B cell (primary cell): ENCODE measurements around the gene ZCCHC24. TPM values are rescaled to one million over a fixed set of nuclear protein-coding genes. Genes with fewer than 3 reads are reported as not detected.

Source experiments
- ATAC-seq: fragments of 200-7000 bp; cut with Tn5 transposase; one replicate; pipeline ENCODE4 v1.10.0; 2021; ENCODE audit warnings: low read depth, mild to moderate bottlenecking, moderate number of reproducible peaks, moderate library complexity
- CTCF ChIA-PET: fragments of 350-600 bp; sonication (Branson Sonifier 250); formaldehyde crosslinking; loops from one replicate; lab custom pipeline; 2021; ENCODE audit warnings: antibody characterized with exemption, inconsistent platforms; lab: Charles Lee
- POLR2A ChIA-PET: fragments of 350-600 bp; sonication (Branson Sonifier 250); formaldehyde crosslinking; loops from one replicate; lab custom pipeline; 2021; ENCODE audit warnings: antibody characterized with exemption; lab: Charles Lee
- DNase-seq: peaks from one replicate; pipeline ENCODE4 v3.0.0; 2013
- H2AFZ ChIP-seq: 2 replicates; pipeline ENCODE4 v1.6.1; 2012; ENCODE audit warnings: mild to moderate bottlenecking, low read depth, low read length; ENCODE audit not compliant: insufficient read depth, poor library complexity, severe bottlenecking
- H3K27ac ChIP-seq, 2 donors: 1 replicate in 1 of 2; 2 replicates in 1 of 2; pipeline ENCODE4 v1.5.1; 2012 to 2013; ENCODE audit warnings: low read length in 2 of 2, mild to moderate bottlenecking in 2 of 2, moderate library complexity in 1 of 2
- H3K27me3 ChIP-seq, 4 experiments: fragments of 200-600 bp in 1 of 4; sonication (generic) in 1 of 4; replicated peaks in 1 of 4; 1 replicate in 2 of 4; 2 replicates in 2 of 4; pipeline versions ENCODE4 v1.6.1 to v1.7.0; 2013 to 2016; ENCODE audit warnings: low read length in 3 of 4, mild to moderate bottlenecking in 2 of 4, mixed read lengths in 1 of 4, moderate library complexity in 1 of 4; ENCODE audit not compliant: insufficient read depth in 4 of 4, control insufficient read depth in 3 of 4; ENCODE audit errors: control extremely low read depth in 1 of 4
- H3K36me3 ChIP-seq, 2 experiments: replicated peaks in 1 of 2; 1 replicate in 1 of 2; 2 replicates in 1 of 2; pipeline versions ENCODE4 v1.6.1 to v1.7.1; 2013; ENCODE audit warnings: low read length in 1 of 2; ENCODE audit not compliant: insufficient read depth in 2 of 2, control insufficient read depth in 1 of 2; ENCODE audit errors: control extremely low read depth in 1 of 2, extremely low read depth in 1 of 2
- H3K4me1 ChIP-seq, 2 donors: fragments of 200-600 bp in 1 of 2; sonication (generic) in 1 of 2; 1 replicate in 1 of 2; 2 replicates in 1 of 2; pipeline versions ENCODE4 v1.5.1 to v1.6.1; 2013 to 2017; ENCODE audit warnings: low read length in 2 of 2; ENCODE audit not compliant: control insufficient read depth in 2 of 2, insufficient read depth in 2 of 2
- H3K4me2 ChIP-seq: replicated peaks from 2 replicates; pipeline ENCODE3; 2012; ENCODE audit warnings: mild to moderate bottlenecking, low read depth, low read length; ENCODE audit not compliant: poor library complexity, severe bottlenecking
- H3K4me3 ChIP-seq, 5 experiments: fragments of 200-600 bp in 1 of 5; sonication (generic) in 1 of 5; 1 replicate in 3 of 5; 2 replicates in 2 of 5; pipeline versions ENCODE4 v1.5.1 to v1.7.0; 2011 to 2016; ENCODE audit warnings: low read length in 4 of 5, mild to moderate bottlenecking in 4 of 5, low read depth in 2 of 5, control low read depth in 1 of 5, moderate library complexity in 1 of 5; ENCODE audit not compliant: insufficient read depth in 1 of 5; ENCODE audit errors: control extremely low read depth in 1 of 5, extremely low read depth in 1 of 5
- H3K79me2 ChIP-seq: fragments of 200-600 bp; sonication (generic); one replicate; pipeline ENCODE4 v1.6.0; 2016; ENCODE audit warnings: low read length; ENCODE audit not compliant: control insufficient read depth, insufficient read depth
- H3K9ac ChIP-seq: fragments of 200-600 bp; sonication (generic); 2 replicates; pipeline ENCODE4 v1.6.1; 2017; ENCODE audit warnings: mild to moderate bottlenecking, low read length, moderate library complexity
- H3K9me3 ChIP-seq, 3 donors: one replicate each; pipeline versions ENCODE4 v1.6.1 to v1.7.1; 2013; ENCODE audit warnings: low read length in 2 of 3; ENCODE audit not compliant: control insufficient read depth in 2 of 3, insufficient read depth in 1 of 3; ENCODE audit errors: control extremely low read depth in 1 of 3
- H4K20me1 ChIP-seq: 2 replicates; pipeline ENCODE4 v1.6.0; 2012; ENCODE audit warnings: mild to moderate bottlenecking, low read length; ENCODE audit not compliant: insufficient read depth, control insufficient read depth, poor library complexity, severe bottlenecking
- H3K27ac Mint-ChIP-seq: one replicate; pipeline ENCODE4 v1.8.0; 2021; ENCODE audit warnings: mixed read lengths
- H3K27me3 Mint-ChIP-seq: one replicate; pipeline ENCODE4 v1.8.0; 2021; ENCODE audit warnings: mixed read lengths
- H3K4me1 Mint-ChIP-seq: one replicate; pipeline ENCODE4 v1.8.0; 2021; ENCODE audit warnings: mixed read lengths
- H3K4me3 Mint-ChIP-seq: one replicate; pipeline ENCODE4 v1.8.0; 2021; ENCODE audit warnings: mixed read lengths
- H3K9me3 Mint-ChIP-seq: one replicate; pipeline ENCODE4 v1.8.0; 2022; ENCODE audit warnings: mixed read lengths; ENCODE audit not compliant: insufficient read depth
- CTCF ChIP-seq: fragments of 200-600 bp; IDR thresholded peaks from one replicate; pipeline ENCODE4 v1.8.0; 2022; ENCODE audit warnings: antibody characterized with exemption, mild to moderate bottlenecking
- EZH2 ChIP-seq: IDR thresholded peaks from 2 replicates; pipeline ENCODE4 v1.6.1; 2012; ENCODE audit warnings: borderline replicate concordance, low read depth, mild to moderate bottlenecking, moderate library complexity, low read length; ENCODE audit not compliant: insufficient read depth, poor library complexity, severe bottlenecking
- WGBS: methylation state at CpG from one replicate; pipeline ENCODE4 v1.1.5; 2013; ENCODE audit warnings: missing lambda C conversion rate; ENCODE audit not compliant: insufficient coverage; 5-methylcytosine and 5-hydroxymethylcytosine counted together
- intact Hi-C: fragments of 100-400 bp; cut with micrococcal nuclease; formaldehyde crosslinking; loops from one replicate; pipeline ENCODE4 v1.10.0; 2022
- polyA plus RNA-seq: library from polyadenylated mRNA; depleted of rRNA; stranded (reverse); fragments of >200 nt; gene quantifications from 2 replicates; pipeline ENCODE4 v1.2.3, GENCODE V29; 2012
- total RNA-seq, 2 donors: library from RNA; stranded (reverse); fragments of 120-200 nt in 1 of 2; gene quantifications; 1 replicate in 1 of 2; 2 replicates in 1 of 2; pipeline versions ENCODE4 v1.2.3 to v1.2.4, GENCODE V29; 2013 to 2022

ZCCHC24 gene
- total and polyA plus RNA-seq, 2 donors (not counting 1 experiment from before 2014, with no cell fraction given): 0.34 to 2.3 TPM

GRCh38 chr10:79392020-79392398, 53.4 kb downstream of the ZCCHC24 start:
- Mint-ChIP-seq H3K4me3 (no peak overlapping the region), H3K4me1 (peaks cover 18% of the 10 kb centered on the region), H3K9me3 (no peaks in the 10 kb centered on the region), H3K27me3 (no peaks in the 10 kb centered on the region), H3K27ac (no peak overlapping the region)
- H3K4me1 ChIP-seq: peaks cover 4 to 15% of the 10 kb centered on the region in 2 donors
- H3K9me3 ChIP-seq: peaks cover 0 to 4% (median 0%) of the 10 kb centered on the region in 3 donors
- H3K4me2 ChIP-seq: no peak overlapping the region
- TF ChIP-seq EZH2: no peak
- no peak for TF ChIP-seq CTCF
- 93% methylated on average over 14 of the region's 14 CpGs for WGBS
- H3K36me3 ChIP-seq: no peaks in the 10 kb centered on the region
- H4K20me1 ChIP-seq: no peaks in the 10 kb centered on the region
- DNase-seq (no peak), ATAC-seq (no peak)
- ChIA-PET POLR2A (no interaction called here), CTCF (interaction anchor here (0.7 kb wide), 1 partner anchor 19 kb away, joined by 3 read pairs; no protein-coding TSS in a partner anchor)
- intact Hi-C loops: no loop called here
- no peaks in the 10 kb centered on the region for H3K27me3 ChIP-seq
- H3K27ac ChIP-seq: no peak overlapping the region
- no peak overlapping the region for H3K9ac ChIP-seq
- no peaks in the 10 kb centered on the region for H3K79me2 ChIP-seq
- H2AFZ ChIP-seq: no peak overlapping the region
- H3K4me3 ChIP-seq: no peak overlapping the region

GRCh38 chr10:79391231-79392019, 54.0 kb downstream of the ZCCHC24 start:
- Histone ChIP-seq H3K79me2 (no peaks in the 10 kb centered on the region), H3K4me2 (no peak overlapping the region), H3K9ac (no peak overlapping the region), H4K20me1 (no peaks in the 10 kb centered on the region), H3K4me1 (peaks cover 4 to 15% of the 10 kb centered on the region in 2 donors), H2AFZ (no peak overlapping the region), H3K4me3 (no peak overlapping the region), H3K27me3 (no peaks in the 10 kb centered on the region), H3K27ac (no peak overlapping the region), H3K36me3 (no peaks in the 10 kb centered on the region), H3K9me3 (peaks cover 0 to 4% (median 0%) of the 10 kb centered on the region in 3 donors)
- Mint-ChIP-seq H3K9me3 (no peaks in the 10 kb centered on the region), H3K4me3 (no peak overlapping the region), H3K4me1 (peaks cover 18% of the 10 kb centered on the region), H3K27ac (no peak overlapping the region), H3K27me3 (no peaks in the 10 kb centered on the region)
- POLR2A ChIA-PET: no interaction called here
- 96% methylated on average over 12 of the region's 12 CpGs for WGBS
- intact Hi-C loops: no loop called here
- TF ChIP-seq EZH2 (no peak), CTCF (no peak)
- DNase-seq (no peak), ATAC-seq (no peak)
- CTCF ChIA-PET: interaction anchor here (0.7 kb wide), 1 partner anchor 18 kb away, joined by 3 read pairs; no protein-coding TSS in a partner anchor
